Measurements from ENCODE around the gene FAM221B.

FAM221B gene

GRCh38 chr9:35864695-35865255 is 36.2 kb upstream of the FAM221B start:
- no peak overlapping the region for H3K4me3 ChIP-seq (ENCODE audit: low read length)
- no peak for DNase-seq (ENCODE audit: low read depth)
- TF ChIP-seq CTCF (conservative IDR thresholded peaks at IDR 0.05; ENCODE audit: low read length): no peak

GRCh38 chr9:35863583-35863982 is 35.1 kb upstream of the FAM221B start:
- H3K4me3 ChIP-seq (ENCODE audit: low read length): no peak overlapping the region
- TF ChIP-seq CTCF (conservative IDR thresholded peaks at IDR 0.05; ENCODE audit: low read length): no peak
- DNase-seq (ENCODE audit: low read depth): no peak

- DNase-seq (ENCODE audit: low read depth): no peak
- no peak for TF ChIP-seq CTCF (conservative IDR thresholded peaks at IDR 0.05; ENCODE audit: low read length)
Measured at GRCh38 chr9:35862328-35862727, 33.8 kb upstream of the FAM221B start.

GRCh38 chr9:35861161-35861897 is 32.8 kb upstream of the FAM221B start:
- no peak for TF ChIP-seq CTCF (conservative IDR thresholded peaks at IDR 0.05; ENCODE audit: low read length)
- H3K4me3 ChIP-seq (ENCODE audit: low read length): no peak overlapping the region
- DNase-seq (ENCODE audit: low read depth): no peak

More at GRCh38 chr9:35862328-35862727, 33.8 kb upstream of the FAM221B start:
- H3K4me3 ChIP-seq (ENCODE audit: low read length): no peak overlapping the region

- DNase-seq (ENCODE audit: low read depth): peak; percentile 15
- H3K4me3 ChIP-seq (ENCODE audit: low read length): no peak overlapping the region
- TF ChIP-seq CTCF (conservative IDR thresholded peaks at IDR 0.05; ENCODE audit: low read length): no peak
Measured at GRCh38 chr9:35859990-35860339, 31.4 kb upstream of the FAM221B start.

GRCh38 chr9:35859310-35859989 is 30.9 kb upstream of the FAM221B start:
- H3K4me3 ChIP-seq (ENCODE audit: low read length): no peak overlapping the region
- TF ChIP-seq CTCF (conservative IDR thresholded peaks at IDR 0.05; ENCODE audit: low read length): no peak
- DNase-seq (ENCODE audit: low read depth): peak; percentile 20

- TF ChIP-seq CTCF (conservative IDR thresholded peaks at IDR 0.05; ENCODE audit: low read length): no peak
Measured at GRCh38 chr9:35858458-35858857, 29.9 kb upstream of the FAM221B start.

More at GRCh38 chr9:35858458-35858857, 29.9 kb upstream of the FAM221B start:
- DNase-seq (ENCODE audit: low read depth): no peak
- H3K4me3 ChIP-seq (ENCODE audit: low read length): no peak overlapping the region

Measured in AG10803 (cell line).